Stimulated activated CD4-positive, alpha-beta T cell treated with anti-CD3 and anti-CD28 coated beads, Interleukin-15, amount 100 ng/mL, for 24 hours (primary cell): Measurements from ENCODE around the gene SERPINB10.

Experiments used
- DNase-seq: peaks from one replicate; pipeline ENCODE4 v3.0.0-alpha.2; 2020

Gene SERPINB10, protein sequence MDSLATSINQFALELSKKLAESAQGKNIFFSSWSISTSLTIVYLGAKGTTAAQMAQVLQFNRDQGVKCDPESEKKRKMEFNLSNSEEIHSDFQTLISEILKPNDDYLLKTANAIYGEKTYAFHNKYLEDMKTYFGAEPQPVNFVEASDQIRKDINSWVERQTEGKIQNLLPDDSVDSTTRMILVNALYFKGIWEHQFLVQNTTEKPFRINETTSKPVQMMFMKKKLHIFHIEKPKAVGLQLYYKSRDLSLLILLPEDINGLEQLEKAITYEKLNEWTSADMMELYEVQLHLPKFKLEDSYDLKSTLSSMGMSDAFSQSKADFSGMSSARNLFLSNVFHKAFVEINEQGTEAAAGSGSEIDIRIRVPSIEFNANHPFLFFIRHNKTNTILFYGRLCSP

DNA sequence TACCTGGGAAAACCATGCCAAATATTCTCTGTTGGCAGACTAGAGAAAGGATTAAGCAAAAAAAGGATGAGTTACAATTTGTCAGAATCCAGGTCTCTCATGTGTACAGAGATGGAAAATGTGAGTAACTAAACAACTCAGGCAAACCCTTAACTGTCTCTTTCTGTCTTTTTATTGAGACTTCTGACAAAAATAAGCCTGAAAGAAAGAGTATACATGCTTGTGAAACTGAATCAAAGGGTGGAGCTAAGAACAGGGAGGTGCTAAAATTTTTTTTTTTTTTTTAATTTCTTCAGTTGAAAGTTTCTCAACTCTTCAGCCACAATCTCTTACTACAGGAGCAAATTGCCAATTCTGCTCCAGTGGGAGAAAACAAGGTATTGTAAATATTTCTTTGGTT is at the start of gene SERPINB10:
TSS of gene SERPINB10 (plus strand) at position 295 of the 400 bp plus-strand sequence. CDS start 7,553 bp downstream, outside the sequence.
- no peak for DNase-seq

DNA sequence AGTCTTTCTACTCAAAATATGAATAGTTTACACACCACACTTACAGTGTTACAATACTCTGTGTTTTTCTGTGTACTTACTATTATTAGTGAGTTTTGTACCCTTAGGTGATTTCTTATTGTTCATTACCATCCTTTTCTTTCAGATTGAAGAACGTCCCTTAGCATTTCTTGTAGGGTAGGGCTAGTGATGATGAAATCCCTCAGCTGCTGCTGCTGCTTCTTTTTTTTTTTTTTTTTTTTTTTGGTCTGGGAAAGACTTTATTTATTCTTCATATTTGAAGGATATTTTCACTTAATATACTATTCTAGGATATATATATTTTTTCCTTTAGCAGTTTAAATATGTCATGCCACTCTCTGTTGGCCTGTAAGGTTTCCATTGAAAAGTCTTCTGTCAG is 49.3 kb upstream of the SERPINB10 start:
- DNase-seq = no peak

DNA sequence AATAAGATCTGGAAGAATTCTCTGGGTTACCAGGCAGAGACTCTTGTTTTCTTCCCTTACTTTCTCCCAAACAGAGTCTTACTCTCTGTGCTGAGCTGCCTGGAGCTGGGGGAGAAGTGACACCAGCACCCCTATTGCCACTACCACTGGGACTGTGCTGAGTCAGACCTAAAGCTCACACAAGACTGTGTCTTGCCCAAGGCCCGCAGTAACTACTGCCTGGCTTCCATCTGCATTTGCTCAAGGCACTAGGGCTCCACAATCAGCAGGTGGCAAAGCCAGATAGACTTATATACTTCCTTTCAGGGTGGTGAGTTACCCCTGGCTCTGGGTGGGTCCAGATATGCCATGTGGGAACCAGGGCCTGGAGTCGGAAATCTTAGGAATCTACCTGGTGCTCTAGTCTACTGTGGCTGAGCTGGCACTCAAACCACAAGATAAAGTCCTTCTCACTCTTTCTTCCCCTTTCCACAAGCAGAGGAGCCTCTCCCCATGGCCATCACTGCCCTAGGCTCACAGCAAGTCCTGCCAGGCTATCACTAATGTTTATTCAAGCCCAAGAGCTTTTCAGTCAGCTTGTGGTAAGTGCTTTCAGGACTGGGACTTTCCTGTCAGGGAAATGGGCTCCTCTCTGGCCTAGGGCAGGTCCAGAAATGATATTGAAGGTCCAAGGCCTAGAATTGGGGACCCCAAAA is 47.8 kb upstream of the SERPINB10 start:
- DNase-seq = no peak

DNA sequence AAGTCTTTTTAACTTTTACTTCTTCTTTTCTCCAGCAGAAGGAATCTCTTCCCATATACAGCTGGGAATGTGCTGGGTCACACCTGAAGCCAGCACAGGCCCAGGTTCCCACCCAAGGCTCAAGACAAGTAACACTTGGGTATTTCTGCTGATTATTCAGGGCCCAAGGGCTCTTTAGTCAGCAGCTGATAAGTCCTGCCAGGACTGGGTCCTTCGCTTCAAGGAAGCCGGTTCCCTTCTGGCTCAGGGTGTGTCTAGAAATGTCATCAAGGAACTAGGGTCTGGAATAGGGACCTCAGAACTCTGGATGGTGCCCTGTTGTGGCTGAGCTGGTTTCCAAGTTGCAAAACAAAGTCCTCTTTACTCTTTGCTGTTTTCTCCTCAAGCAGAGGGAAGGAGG is 47.2 kb upstream of the SERPINB10 start:
- no peak for DNase-seq

DNA sequence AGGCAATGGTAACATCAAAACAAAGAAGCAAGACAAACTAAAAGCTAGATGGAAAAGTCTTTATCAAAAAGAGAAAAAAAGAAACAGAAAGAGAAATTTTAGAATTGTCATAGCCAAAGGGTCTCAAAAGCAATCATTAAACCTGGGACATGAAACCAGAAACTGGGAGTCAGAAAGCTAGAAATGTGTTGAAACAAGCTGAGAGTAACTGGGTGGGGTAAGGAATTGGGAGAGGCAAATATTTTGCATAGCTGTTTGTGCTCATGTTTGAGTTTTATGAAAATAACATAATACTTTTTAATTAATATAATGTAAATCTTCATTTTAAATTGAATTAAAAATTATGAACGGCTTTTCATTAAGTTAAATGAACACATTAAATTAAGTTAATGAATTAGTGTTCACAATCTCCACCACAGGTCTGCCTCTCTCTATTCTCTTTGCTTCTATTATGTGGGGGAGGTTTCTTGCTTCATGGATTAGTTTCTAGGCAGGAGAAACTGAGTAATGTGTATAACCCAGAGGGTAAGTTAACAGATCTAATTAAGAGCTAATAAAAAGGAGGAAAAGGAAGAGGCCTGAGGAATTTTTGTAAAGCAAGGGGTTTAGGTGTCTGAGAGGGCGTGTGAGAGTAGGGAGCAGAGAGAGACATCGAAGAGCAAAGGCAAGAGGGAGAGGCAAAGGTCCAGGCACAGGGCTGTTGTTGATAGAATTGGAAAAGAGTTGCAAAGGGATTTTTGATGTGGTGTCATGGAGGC is 40.2 kb upstream of the SERPINB10 start:
- DNase-seq = no peak

DNA sequence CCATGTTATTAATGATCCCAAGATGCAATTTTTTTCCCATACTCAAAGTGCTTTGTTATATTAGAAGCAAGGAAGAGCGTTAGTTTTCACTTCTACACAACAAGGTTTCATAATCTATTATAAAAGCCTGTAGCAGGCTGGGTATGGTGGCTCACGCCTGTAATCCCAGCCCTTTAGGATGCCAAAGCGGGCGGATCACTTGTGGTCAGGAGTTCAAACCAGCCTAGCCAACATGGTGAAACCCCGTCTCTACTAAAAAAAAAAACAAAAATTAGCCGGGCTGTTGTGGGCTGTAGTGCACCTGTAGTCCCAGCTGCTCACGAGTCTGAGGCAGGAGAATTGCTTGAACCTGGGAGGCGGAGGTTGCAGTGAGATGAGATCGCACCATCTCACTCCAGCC is 39.2 kb upstream of the SERPINB10 start:
- no peak for DNase-seq

DNA sequence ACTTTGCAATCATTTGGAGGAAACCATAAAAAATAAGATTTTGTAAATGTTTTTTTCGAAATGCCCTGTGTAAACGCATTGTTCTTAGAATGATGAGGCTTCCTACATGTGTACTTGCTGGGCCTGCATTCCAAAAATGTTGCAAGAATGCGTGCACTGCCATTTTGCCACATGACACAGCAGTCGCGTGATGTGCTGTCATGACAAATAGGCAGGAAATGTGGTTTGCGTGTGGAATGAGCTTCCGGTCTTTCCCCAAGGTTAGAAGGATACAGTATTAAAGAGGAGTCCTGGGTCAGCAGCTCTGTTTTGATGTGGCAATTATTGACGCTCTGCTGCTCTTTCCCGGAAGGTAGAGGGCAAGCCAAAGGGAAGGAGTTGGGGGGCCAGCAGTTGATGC is 38.4 kb upstream of the SERPINB10 start:
- no peak for DNase-seq

DNA sequence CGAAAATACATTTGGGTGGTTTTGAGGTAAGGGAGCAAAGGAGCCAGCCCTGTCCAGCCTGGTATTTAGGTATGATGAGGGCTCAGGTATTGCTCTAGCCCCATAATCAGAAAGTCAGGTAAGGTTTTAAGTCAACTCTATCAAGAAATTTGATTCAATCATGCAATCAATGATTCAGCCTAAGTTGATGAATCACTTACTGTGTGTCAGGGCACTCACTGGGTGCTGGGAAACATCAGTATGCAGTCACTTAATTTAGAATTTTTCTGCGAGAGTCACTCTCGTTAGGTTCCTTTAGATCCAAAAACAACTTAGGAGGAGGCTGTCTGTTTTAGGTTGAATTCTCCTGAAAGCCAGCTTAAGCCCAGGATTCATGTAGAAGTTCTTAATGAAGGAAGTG is 37.9 kb upstream of the SERPINB10 start:
- no peak for DNase-seq

DNA sequence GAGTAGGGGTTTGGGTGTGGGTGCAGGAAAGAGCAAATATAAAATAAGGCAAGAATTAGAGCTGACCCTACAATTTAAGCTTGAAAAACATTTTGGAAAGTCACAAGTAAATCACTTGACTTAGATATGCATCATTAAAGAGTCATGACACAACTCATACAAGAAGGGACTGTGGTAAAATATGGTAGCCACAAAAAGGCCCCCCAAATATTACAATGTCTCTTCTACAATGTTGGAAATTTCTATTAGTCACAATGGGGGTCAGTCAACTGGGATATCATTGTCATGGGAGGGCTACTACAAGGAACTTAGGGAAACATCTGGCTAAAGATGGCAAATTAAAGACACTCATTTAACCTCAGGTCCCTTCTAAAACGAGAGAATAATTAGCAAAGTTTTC is 35.9 kb upstream of the SERPINB10 start:
- DNase-seq = no peak

DNA sequence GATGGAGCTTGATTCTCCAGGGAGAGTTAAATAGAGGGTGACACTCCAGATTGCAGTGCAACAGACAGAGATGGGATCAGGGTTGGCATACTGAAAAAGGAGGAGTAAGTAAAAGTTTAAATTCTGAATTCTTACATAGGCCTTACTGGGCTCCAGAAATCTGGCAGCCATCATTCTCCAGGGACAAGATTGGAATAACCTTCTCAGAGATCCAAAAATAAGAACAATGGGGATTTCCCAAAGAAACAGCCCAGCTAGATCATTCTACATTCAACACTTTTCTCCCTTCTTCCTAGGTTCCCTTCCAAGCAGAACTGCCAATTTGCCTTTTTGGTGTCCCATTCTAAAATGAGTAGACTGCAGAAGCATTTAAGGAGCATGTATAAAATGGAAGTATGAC is 35.2 kb upstream of the SERPINB10 start:
- no peak for DNase-seq

DNA sequence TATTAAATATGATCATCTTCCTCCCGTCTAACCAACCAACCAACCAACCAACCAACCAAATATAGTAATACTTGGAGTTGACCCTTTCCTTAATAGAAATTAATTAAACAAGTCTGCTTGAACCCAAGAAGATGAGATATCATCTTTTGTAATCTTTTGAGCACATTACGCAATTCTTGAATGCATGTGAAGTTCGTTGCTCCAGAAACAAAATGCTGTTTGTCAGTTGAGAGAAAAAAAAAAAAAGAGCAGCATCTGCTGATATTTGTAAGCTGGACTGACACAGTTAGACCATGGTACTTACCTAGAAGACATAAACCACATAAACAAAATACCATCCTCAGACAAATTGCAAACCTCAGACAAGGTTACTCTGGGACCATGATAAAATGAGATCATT is 29.4 kb upstream of the SERPINB10 start:
- no peak for DNase-seq

DNA sequence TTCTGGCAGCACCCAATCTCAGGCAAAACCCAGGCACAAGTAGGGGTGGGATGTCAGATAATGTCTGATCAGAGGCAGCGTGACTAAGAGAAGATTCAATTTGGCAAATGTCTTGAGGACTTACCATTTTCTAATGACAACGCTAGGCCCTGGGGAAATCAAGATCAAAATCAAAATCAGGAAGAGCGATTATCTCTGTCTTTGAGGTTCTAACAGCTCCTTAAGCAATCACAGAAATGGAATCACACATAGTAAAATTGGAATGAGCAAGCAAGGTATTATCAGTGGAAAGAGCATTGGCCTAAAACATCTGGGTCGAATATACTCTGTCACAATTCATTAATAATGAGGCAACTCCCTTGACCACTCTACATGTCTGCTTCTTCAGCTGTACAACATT is 28.8 kb upstream of the SERPINB10 start:
- DNase-seq = no peak

DNA sequence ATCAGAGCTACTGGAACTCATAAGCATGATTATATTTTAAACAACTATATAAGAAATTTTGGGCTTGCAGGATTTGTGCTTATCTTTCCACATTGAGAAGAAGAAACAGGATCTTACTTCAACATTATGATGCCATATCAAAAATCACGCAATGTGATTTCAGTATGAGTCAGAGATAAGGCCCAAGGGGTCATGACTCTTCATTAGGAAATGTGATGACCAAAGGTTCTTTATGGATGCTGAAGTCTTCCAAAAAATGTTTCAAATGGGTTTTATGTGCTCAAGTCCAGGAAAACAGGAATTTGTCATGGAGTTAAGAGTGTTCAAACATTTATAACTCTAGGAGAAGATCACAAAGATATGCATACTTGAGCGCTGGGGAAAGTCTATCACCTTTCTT is 28.0 kb upstream of the SERPINB10 start:
- DNase-seq = no peak

DNA sequence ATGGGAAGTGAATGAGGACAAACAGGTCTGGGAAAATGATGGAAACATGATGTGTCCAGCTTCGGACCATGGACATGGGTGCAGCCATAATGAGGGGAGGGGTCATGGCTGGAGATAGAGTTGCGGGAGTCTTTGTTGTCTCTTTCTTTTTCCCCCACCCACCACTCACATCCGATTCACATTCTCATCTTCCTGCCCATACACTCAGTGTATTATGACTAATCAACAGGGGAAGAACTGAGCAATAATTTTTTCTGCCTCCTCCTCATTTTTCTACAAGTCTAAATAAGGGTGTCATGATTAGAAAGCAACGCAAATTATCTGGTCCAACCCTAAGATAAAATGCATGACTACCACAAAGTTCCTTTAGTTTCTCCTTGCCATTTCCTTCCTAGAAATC is 25.9 kb upstream of the SERPINB10 start:
- DNase-seq = no peak

DNA sequence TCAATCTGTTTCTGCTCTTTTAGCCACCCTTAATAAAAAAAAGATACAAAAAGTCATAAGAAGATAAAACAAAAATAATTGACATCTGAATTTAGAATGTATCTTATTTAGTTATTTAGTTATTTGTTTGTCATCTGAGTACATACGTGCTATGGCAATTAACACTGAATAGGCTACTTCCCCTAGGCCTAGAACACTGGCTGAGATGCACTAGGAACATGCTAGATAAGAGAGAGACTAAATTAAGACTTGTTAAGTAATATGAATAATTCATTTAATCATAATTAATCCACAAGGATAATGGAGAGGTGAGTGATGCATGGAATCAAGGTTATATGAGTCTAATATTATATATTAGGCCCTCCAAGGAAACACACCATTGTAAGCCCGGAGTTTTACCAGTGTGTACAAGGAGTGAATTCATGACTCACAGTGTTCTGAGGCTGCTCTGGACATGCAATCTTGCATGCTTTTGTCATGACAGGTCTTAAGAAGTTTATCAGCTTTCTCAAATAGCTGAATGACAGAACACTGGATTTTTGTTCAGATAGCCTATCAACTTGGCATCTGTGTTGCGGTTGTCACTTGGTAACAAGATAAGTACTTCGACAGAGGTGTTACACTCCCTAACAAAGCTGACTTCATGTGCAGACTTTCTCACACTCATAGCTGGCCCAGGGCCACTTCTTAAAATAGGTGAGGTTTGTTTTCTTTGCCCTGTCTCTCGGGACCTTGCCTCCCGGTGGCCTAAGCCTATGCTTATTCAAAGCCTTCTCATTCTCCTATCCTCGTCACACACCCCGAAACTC is 25.2 kb upstream of the SERPINB10 start:
- DNase-seq = no peak

DNA sequence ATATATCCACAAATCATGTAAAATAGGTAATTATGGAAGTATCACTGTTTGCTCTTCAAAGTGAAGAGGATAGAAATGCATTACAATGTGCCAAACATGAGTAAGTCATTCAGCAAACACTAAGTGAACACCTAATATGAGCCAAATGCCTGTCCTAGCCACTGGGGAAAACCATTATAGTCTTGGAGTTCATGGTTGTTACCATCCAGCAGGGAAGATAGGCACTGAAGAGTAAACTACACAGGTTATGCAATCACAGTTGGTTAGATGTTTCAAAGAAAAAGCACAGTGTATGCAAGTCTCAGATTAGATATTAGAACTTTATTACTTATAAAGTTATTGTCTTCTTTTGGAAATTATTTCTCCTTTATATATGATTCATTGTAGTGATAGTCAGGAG is 24.1 kb upstream of the SERPINB10 start:
- DNase-seq = no peak

DNA sequence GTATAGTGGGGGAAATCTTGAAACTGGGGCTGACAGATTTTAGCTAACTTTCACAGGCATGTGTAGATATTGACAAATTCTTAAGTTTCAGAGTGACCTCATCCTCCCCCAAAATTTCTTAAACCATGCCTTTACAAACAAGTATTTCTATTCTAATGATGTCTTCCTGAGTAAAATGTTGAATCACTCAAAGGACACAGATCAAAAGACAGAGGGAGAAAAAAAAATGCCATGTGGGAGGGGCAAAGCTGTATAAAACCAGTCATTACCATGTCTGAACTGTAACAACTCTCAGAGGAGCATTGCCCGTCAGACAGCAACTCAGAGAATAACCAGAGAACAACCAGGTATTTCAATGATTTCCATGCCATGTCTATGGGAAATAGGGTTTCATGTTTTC is 20.3 kb upstream of the SERPINB10 start, which contains the start of gene SERPINB2:
TSS of gene SERPINB2 (plus strand) at position 282 of the 400 bp plus-strand sequence. CDS start 3,740 bp downstream, outside the sequence.
- no peak for DNase-seq

DNA sequence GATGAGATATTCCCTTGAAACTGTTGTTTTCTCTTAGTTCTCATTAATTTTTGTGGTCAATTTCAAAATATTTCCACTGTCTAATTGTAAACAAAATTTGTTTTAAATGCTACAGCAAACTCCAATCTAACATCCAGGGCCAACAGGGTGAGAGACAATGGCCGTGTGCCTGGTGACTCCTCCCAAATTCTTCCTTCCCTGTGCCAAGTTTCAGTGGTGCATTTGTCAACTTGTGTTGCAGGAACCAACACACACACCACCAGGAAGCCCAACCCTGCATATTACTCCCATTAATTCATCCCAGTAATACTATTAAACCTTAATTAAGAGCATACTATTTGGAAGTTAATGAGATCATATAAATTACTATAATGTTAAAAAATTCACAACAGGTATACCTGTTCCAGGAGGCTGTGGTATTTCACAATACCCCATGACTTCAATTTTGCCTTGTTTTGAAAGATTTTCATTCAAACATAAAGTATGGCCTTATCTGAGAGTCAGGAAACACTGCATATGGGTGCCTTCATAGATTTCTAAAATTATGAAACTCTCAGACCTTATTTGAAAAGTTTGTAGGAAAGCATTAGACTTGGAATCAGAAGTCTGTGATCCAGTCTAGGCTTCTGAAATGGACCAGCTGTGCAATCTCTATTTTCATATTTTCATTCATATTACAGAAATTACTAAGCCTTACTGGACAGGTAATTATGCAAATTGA is 19.1 kb upstream of the SERPINB10 start:
- no peak for DNase-seq

DNA sequence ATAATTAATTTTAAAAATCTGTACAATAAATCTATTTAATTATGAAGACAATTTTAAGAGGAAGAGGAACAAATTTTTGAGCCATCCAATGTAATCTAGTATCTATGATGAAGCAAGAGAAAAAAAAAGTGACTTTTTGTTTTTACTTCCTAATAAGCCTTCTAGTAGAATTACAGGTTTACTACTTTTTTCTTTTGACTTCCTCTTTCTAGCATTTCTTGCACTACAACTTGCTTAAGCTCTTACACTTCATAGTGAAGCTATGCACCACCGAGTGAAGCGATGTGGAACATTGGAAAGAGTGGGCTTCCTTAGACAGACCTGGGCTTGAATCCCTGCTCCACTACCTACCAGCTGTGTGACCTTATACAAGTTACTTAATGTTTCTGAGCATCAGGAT is 18.1 kb upstream of the SERPINB10 start:
- no peak for DNase-seq

DNA sequence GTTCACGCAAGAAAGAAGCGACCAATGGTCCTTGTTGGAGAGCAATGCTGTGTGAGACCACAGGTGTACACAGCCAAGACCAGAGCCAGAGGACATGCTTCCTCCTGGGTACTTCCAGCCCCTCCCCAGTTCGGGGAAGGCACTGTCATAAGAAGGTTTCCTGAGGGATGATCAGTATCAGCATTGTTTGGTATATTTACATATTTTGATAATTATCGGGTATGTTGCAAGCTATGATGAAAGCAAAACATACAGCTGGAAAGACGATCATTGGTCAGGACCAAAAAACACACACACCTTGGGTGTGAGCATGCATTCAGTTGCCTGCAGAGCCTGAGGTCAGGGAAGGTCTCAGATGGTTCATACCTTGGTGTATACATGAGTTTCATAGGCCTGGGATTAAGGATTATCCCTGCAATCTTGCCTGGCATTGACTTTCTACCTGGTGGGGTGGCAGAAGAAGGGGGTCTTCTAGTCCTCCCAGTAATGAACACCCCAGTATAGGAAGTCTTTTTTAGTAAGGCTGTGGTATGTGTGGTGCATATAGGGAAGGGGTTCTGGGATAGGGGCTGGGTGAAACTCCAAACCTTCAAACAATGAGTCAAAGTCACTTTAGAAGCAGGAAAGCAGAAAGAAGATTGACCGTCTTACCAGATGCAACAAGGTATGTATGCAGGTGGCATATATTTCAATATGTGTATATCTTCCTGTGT is 17.4 kb upstream of the SERPINB10 start:
- DNase-seq = no peak

DNA sequence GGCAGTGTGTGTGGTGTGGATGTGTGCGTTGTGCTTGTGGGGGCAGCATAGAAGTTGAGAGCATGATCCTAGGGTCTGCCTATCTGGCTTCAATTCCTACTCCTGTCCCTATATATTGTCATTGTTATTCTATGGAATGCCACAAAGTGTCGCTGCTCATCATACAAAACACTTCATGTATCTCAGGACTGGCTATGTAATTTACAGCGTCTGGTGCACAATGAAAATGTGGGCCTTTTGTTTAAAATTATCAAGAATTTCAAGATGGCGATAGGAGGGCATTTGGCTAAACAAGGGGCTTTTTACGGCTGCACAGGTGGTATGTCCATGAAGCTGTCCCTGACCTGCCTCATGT is 16.8 kb upstream of the SERPINB10 start:
- no peak for DNase-seq

DNA sequence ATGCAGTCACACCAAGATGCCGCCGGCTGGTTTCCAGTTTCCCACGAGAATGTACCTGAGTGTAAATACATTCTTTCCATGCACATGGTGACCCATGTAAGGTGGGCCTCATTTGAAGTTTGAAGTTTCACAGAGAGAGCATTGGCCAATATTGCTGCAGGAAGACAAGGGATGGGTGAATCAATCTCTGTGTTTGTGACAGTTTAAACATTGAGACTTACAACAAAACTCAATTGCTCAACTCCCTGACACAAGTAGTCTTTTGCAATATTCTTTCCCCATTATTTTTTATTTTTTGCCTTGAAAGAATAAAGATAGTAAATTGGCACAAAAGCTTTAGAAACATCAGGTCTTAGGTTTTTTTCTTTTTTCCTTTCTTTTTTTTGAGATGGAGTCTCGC is 15.2 kb upstream of the SERPINB10 start:
- no peak for DNase-seq
